GM23338 (cell line): ENCODE results near the gene ANTXR1. TPM values are rescaled to one million over a fixed set of nuclear protein-coding genes. Genes with fewer than 3 reads are reported as not detected.
"Not testable (repeated sequence)": the region's sequence is repeated elsewhere in the genome, so short reads cannot be mapped to it uniquely, and the experiment has no call there.

ENCODE experiments used
- ATAC-seq: fragments of 200-7000 bp; cut with Tn5 transposase; 3 replicates; pipeline ENCODE4 v1.9.1; 2020
- DNase-seq: peaks from one replicate; pipeline ENCODE4 v3.0.0-alpha.2; 2015; ENCODE audit warnings: low spot score
- H2AFZ ChIP-seq: fragments of 200-600 bp; sonication (generic); 2 replicates; pipeline ENCODE4 v1.8.0; 2016; ENCODE audit warnings: antibody characterized with exemption, mild to moderate bottlenecking, moderate library complexity
- H3F3A ChIP-seq: fragments of 200-600 bp; sonication (generic); replicated peaks from 2 replicates; pipeline ENCODE4 v1.8.0; 2017; ENCODE audit warnings: antibody characterized with exemption, mixed run types, low read depth
- H3K27ac ChIP-seq: fragments of 200-600 bp; sonication (generic); 2 replicates; pipeline ENCODE4 v1.6.1; 2016; ENCODE audit warnings: low read depth
- H3K27me3 ChIP-seq: fragments of 200-600 bp; sonication (generic); 2 replicates; pipeline ENCODE4 v1.8.0; 2016; ENCODE audit warnings: mild to moderate bottlenecking, mixed run types, moderate library complexity; ENCODE audit not compliant: insufficient read depth
- H3K36me3 ChIP-seq: fragments of 200-600 bp; sonication (generic); 2 replicates; pipeline ENCODE4 v1.8.0; 2016; ENCODE audit warnings: mild to moderate bottlenecking; ENCODE audit not compliant: insufficient read depth
- H3K4me1 ChIP-seq: fragments of 200-600 bp; sonication (generic); 2 replicates; pipeline ENCODE4 v1.8.0; 2016; ENCODE audit warnings: mild to moderate bottlenecking, moderate library complexity; ENCODE audit not compliant: insufficient read depth
- H3K4me2 ChIP-seq: fragments of 200-600 bp; sonication (generic); 2 replicates; pipeline ENCODE4 v1.7.1; 2017; ENCODE audit warnings: mixed run types
- H3K4me3 ChIP-seq: fragments of 200-600 bp; sonication (generic); 2 replicates; pipeline ENCODE4 v1.6.1; 2016; ENCODE audit warnings: mixed run types
- H3K79me2 ChIP-seq: fragments of 200-600 bp; sonication (generic); replicated peaks from 2 replicates; pipeline ENCODE4 v1.8.0; 2017; ENCODE audit warnings: mild to moderate bottlenecking; ENCODE audit not compliant: insufficient read depth
- H3K9me2 ChIP-seq: fragments of 200-600 bp; sonication (generic); 2 replicates; pipeline ENCODE4 v1.8.0; 2017; ENCODE audit not compliant: insufficient read depth
- H4K20me1 ChIP-seq: fragments of 200-600 bp; sonication (generic); replicated peaks from 2 replicates; pipeline ENCODE4 v1.8.0; 2017; ENCODE audit warnings: mild to moderate bottlenecking; ENCODE audit not compliant: insufficient read depth
- H3K27ac Mint-ChIP-seq: 2 replicates; pipeline ENCODE4 v1.8.0; 2020; ENCODE audit warnings: inconsistent platforms, mild to moderate bottlenecking, moderate library complexity, mixed read lengths
- H3K27me3 Mint-ChIP-seq: 3 replicates; pipeline ENCODE4 v1.8.0; 2022; ENCODE audit warnings: low read depth, mild to moderate bottlenecking, moderate library complexity, mixed read lengths, inconsistent platforms; ENCODE audit not compliant: insufficient read depth, poor library complexity
- H3K36me3 Mint-ChIP-seq: 3 replicates; pipeline ENCODE4 v1.8.0; 2021; ENCODE audit warnings: low read depth, mild to moderate bottlenecking, inconsistent platforms, moderate library complexity, mixed read lengths
- H3K4me1 Mint-ChIP-seq: 3 replicates; pipeline ENCODE4 v1.8.0; 2020; ENCODE audit warnings: mild to moderate bottlenecking, inconsistent platforms, mixed read lengths
- H3K4me3 Mint-ChIP-seq: 3 replicates; pipeline ENCODE4 v1.8.0; 2021; ENCODE audit warnings: moderate library complexity, mild to moderate bottlenecking, inconsistent platforms, mixed read lengths
- H3K9me3 Mint-ChIP-seq: 3 replicates; pipeline ENCODE4 v1.8.0; 2020; ENCODE audit warnings: moderate library complexity, mild to moderate bottlenecking, inconsistent platforms, mixed read lengths
- CTCF ChIP-seq, 2 experiments: fragments of 200-600 bp in 1 of 2; sonication (generic) in 1 of 2; conservative IDR thresholded peaks; 2 replicates each; pipeline versions ENCODE4 v1.5.1 to v1.6.1; 2016 to 2017; ENCODE audit warnings: antibody characterized with exemption in 2 of 2, low read depth in 2 of 2, mild to moderate bottlenecking in 2 of 2, moderate library complexity in 1 of 2
- EZH2 ChIP-seq: fragments of 200-600 bp; sonication (generic); IDR thresholded peaks from one replicate; pipeline ENCODE4 v1.8.0; 2017; ENCODE audit warnings: antibody characterized with exemption, mild to moderate bottlenecking, low read depth; ENCODE audit not compliant: unreplicated experiment
- EZH2phosphoT487 ChIP-seq: fragments of 200-600 bp; sonication (generic); IDR thresholded peaks from one replicate; pipeline ENCODE4 v1.8.1; 2018; ENCODE audit warnings: antibody characterized with exemption; ENCODE audit not compliant: unreplicated experiment
- NANOG ChIP-seq: IDR thresholded peaks from 2 replicates; pipeline ENCODE4 v1.6.1; 2016; ENCODE audit warnings: antibody characterized with exemption, borderline replicate concordance
- POLR2AphosphoS5 ChIP-seq: IDR thresholded peaks from 2 replicates; pipeline ENCODE4 v1.6.1; 2016; ENCODE audit warnings: antibody characterized with exemption, low read depth
- ZNF331 ChIP-seq: fragments of 250-450 bp; sonication (Bioruptor Pico); IDR thresholded peaks from 2 replicates; pipeline ENCODE4 v1.5.0; 2020; ENCODE audit warnings: low read depth, mild to moderate bottlenecking, moderate library complexity
- polyA plus RNA-seq: library from polyadenylated mRNA; unstranded; fragments of >200 nt; fragmentation: Nextera tagmentation; extraction: Ambion mirVana; gene quantifications from 2 replicates; pipeline ENCODE4 v1.2.1, GENCODE V29; 2016
- total RNA-seq: library from RNA; depleted of rRNA; stranded (reverse); fragments of >200 nt; shearing (Covaris generic); gene quantifications from 2 replicates; pipeline ENCODE4 v1.2.3, GENCODE V29; 2014
- TF ChIP-seq, protein P1 (sequence below): IDR thresholded peaks from 2 replicates; pipeline ENCODE4 v1.6.1; 2016; ENCODE audit warnings: antibody characterized with exemption
- TF ChIP-seq, protein P2 (sequence below): IDR thresholded peaks from one replicate; pipeline ENCODE4 v1.6.1; 2018; ENCODE audit warnings: antibody characterized with exemption; ENCODE audit not compliant: unreplicated experiment

The ANTXR1 gene
- total and polyA plus RNA-seq, 2 experiments from 2014 or later, result 16.1 to 23.1 TPM

GRCh38 chr2:69226903-69227302 is 213.9 kb downstream of the ANTXR1 start:
- Histone ChIP-seq H3K36me3 (no peaks in the 10 kb centered on the region), H3K79me2 (no peaks in the 10 kb centered on the region), H3K27ac (no peak overlapping the region), H3K4me1 (peaks cover 5% of the 10 kb centered on the region), H3F3A (no peaks in the 10 kb centered on the region), H3K9me2 (peaks cover 7% of the 10 kb centered on the region; the same call in 1 of the 2 replicates), H2AFZ (no peak overlapping the region), H3K4me2 (no peak overlapping the region), H3K4me3 (no peak overlapping the region), H3K27me3 (no peaks in the 10 kb centered on the region), H4K20me1 (no peaks in the 10 kb centered on the region)
- H3K4me1 Mint-ChIP-seq, result peaks cover 7% of the 10 kb centered on the region; the same call in 1 of the 3 replicates
- H3K4me3 Mint-ChIP-seq, result no peak overlapping the region
- peaks cover 3% of the 10 kb centered on the region for H3K27me3 Mint-ChIP-seq
- no peak overlapping the region for H3K27ac Mint-ChIP-seq
- no peak for ATAC-seq
- no peaks in the 10 kb centered on the region for H3K9me3 Mint-ChIP-seq
- DNase-seq, result no peak
- TF ChIP-seq POLR2AphosphoS5 (no peak), CTCF (conservative IDR thresholded peaks at IDR 0.05; ENCODE audit: low read depth in 2 of 2) (no peak), ZNF331 (CRISPR knock-in tag) (no peak), NANOG (no peak), EZH2phosphoT487 (no peak)
- TF ChIP-seq, protein P1, sequence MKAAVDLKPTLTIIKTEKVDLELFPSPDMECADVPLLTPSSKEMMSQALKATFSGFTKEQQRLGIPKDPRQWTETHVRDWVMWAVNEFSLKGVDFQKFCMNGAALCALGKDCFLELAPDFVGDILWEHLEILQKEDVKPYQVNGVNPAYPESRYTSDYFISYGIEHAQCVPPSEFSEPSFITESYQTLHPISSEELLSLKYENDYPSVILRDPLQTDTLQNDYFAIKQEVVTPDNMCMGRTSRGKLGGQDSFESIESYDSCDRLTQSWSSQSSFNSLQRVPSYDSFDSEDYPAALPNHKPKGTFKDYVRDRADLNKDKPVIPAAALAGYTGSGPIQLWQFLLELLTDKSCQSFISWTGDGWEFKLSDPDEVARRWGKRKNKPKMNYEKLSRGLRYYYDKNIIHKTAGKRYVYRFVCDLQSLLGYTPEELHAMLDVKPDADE, result no peak
- H3K36me3 Mint-ChIP-seq, result peaks cover 6% of the 10 kb centered on the region; the same call in 1 of the 3 replicates

DNA sequence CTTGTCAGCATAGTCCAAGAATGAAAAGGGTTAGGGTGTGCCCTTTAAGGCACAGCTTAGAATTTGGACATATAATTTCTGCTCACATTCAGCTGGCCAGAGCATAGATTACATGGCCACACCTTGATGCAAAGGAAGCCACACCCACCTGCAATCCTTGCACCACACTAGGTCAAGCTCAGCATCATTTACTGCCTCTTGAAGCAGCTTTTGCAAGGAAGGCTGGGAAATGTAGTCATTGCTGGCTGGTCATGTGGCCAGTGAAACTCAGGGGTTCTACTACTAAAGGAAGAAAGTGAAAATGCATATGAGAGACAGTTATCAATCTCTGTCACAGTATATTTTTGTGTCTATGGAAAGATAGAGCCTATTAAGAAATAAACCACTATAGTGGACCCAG is 214.7 kb downstream of the ANTXR1 start:
- H3K9me3 Mint-ChIP-seq, result no peaks in the 10 kb centered on the region
- no peak overlapping the region for H3K4me3 Mint-ChIP-seq
- DNase-seq (peak; percentile 33), ATAC-seq (peak; percentile 59; the same call in 2 of the 3 replicates)
- Histone ChIP-seq H2AFZ (no peak overlapping the region), H3K36me3 (no peaks in the 10 kb centered on the region), H4K20me1 (no peaks in the 10 kb centered on the region), H3K27ac (no peak overlapping the region), H3K4me3 (no peak overlapping the region), H3F3A (no peaks in the 10 kb centered on the region), H3K79me2 (no peaks in the 10 kb centered on the region), H3K9me2 (peaks cover 4% of the 10 kb centered on the region; the same call in 1 of the 2 replicates), H3K27me3 (no peaks in the 10 kb centered on the region), H3K4me2 (no peak overlapping the region), H3K4me1 (no peaks in the 10 kb centered on the region; the same call in 1 of the 2 replicates)
- TF ChIP-seq, protein P1, result no peak
- no peak for TF ChIP-seq EZH2
- TF ChIP-seq, protein P2, sequence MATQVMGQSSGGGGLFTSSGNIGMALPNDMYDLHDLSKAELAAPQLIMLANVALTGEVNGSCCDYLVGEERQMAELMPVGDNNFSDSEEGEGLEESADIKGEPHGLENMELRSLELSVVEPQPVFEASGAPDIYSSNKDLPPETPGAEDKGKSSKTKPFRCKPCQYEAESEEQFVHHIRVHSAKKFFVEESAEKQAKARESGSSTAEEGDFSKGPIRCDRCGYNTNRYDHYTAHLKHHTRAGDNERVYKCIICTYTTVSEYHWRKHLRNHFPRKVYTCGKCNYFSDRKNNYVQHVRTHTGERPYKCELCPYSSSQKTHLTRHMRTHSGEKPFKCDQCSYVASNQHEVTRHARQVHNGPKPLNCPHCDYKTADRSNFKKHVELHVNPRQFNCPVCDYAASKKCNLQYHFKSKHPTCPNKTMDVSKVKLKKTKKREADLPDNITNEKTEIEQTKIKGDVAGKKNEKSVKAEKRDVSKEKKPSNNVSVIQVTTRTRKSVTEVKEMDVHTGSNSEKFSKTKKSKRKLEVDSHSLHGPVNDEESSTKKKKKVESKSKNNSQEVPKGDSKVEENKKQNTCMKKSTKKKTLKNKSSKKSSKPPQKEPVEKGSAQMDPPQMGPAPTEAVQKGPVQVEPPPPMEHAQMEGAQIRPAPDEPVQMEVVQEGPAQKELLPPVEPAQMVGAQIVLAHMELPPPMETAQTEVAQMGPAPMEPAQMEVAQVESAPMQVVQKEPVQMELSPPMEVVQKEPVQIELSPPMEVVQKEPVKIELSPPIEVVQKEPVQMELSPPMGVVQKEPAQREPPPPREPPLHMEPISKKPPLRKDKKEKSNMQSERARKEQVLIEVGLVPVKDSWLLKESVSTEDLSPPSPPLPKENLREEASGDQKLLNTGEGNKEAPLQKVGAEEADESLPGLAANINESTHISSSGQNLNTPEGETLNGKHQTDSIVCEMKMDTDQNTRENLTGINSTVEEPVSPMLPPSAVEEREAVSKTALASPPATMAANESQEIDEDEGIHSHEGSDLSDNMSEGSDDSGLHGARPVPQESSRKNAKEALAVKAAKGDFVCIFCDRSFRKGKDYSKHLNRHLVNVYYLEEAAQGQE, result no peak
- no peak for TF ChIP-seq ZNF331 (CRISPR knock-in tag)
- no peak for TF ChIP-seq NANOG
- H3K36me3 Mint-ChIP-seq, result peaks cover 6% of the 10 kb centered on the region; the same call in 1 of the 3 replicates
- H3K27me3 Mint-ChIP-seq, result peaks cover 3% of the 10 kb centered on the region
- no peak overlapping the region for H3K27ac Mint-ChIP-seq
- H3K4me1 Mint-ChIP-seq, result peaks cover 4% of the 10 kb centered on the region; the same call in 1 of the 3 replicates

DNA sequence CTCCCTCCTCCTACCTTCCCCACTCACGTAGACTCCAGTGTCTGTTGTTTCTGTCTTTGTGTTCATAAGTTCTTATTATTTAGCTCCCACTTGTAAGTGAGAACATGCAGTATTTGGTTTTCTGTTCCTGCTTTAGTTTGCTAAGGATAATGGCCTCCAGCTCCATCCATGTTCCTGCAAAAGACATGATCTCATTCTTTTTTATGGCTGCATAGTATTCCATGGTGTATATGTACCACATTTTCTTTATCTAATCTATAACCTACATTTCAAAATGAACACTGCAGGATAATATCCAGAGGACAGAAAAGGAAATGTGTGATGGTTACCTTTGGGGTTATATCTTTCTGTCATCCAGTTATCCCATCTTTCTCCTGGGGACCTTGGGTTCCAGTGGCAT is 218.0 kb downstream of the ANTXR1 start:
- not testable (repeated sequence) for H3K79me2 ChIP-seq, H3K27me3 ChIP-seq, H3F3A ChIP-seq, H3K4me2 ChIP-seq, H3K27me3 Mint-ChIP-seq, H3K4me1 Mint-ChIP-seq, H3K4me3 ChIP-seq, DNase-seq, H3K9me3 Mint-ChIP-seq, H2AFZ ChIP-seq, H3K9me2 ChIP-seq, H3K36me3 Mint-ChIP-seq, ATAC-seq, H3K27ac ChIP-seq, H3K27ac Mint-ChIP-seq, H4K20me1 ChIP-seq, H3K4me3 Mint-ChIP-seq, H3K36me3 ChIP-seq, H3K4me1 ChIP-seq
